HG02571 (cell line): Measurements from ENCODE around the gene TMEM120B.

Experiments
- ATAC-seq: cut with Tn5 transposase; IDR thresholded peaks from one replicate; pipeline ENCODE4 v1.9.1; 2021; ENCODE audit warnings: mild to moderate bottlenecking, moderate library complexity; ENCODE audit not compliant: unreplicated experiment

The TMEM120B gene

DNA sequence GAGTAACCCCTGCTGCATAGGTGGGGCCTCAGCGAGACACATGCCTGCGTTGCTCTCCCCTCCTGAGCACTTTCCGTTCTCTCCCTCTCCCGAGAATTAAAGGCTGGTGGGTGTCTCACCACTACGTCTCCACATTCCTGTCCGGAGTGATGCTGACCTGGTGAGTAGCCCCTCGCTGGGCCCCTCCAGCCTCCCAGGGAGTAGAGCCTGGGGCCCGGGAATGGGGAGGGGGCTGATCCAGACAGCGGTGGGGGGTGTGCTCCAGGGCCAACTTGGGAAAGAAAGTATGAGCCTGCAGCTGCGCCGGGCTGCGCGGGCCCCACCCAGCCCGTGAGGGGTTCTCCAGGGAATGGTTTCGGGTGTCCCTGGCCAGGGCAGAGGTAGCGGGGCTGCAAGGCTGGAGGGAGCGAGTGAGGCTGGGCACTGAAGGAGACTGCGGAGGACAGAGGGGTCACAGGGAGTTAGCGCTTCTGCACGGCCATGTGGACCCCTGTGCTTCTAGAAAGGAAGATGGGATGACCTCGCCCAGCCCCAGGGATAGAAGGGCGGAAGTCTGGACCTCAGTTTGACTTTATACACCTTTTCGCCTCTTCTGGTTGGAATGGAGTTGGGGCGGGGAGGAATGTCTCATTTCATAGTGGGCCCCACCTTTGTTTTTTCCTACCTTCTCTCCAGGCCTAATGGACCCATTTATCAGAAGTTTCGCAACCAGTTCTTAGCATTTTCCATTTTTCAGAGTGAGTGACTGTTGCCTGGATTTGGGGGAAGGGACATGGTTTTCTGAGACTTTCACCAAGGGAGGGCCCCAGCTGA lies 58.5 kb downstream of the TMEM120B start:
- no peak for ATAC-seq

DNA sequence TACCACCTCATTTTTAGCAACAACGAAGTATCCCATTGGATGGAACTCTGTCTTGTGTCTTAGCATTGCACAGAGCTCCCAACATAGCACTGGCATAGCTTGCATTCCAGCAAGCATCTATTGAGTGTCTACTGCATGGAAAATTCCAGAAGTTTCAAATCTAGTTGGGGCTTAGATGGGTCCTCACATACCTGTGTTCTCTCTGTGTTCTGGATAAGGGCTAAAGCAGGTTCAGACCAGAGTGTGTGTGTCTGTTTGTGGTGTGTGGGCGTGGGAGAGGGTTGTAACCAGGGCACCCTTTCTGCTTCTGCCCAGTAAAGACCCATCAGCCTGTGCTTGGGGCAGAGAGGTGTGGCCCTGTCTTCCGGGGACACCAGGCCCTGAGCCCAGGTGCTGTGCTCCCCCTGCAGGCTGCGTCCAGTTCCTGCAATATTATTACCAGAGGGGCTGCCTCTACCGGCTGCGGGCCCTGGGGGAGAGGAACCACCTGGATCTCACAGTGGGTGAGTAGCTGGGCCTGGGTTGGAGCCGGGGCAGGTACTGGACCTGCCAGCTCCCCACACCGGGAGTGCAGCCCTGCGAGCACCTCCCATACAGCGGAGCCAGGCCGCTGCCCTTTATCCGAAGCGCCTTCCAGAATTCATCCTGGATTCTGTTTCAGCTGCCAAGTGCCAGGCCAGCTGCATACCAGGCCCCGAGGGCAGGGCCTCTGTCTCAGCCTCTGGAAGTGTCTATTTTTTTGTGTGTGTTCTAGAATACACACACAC lies 60.6 kb downstream of the TMEM120B start:
- ATAC-seq: peak; percentile 53

DNA sequence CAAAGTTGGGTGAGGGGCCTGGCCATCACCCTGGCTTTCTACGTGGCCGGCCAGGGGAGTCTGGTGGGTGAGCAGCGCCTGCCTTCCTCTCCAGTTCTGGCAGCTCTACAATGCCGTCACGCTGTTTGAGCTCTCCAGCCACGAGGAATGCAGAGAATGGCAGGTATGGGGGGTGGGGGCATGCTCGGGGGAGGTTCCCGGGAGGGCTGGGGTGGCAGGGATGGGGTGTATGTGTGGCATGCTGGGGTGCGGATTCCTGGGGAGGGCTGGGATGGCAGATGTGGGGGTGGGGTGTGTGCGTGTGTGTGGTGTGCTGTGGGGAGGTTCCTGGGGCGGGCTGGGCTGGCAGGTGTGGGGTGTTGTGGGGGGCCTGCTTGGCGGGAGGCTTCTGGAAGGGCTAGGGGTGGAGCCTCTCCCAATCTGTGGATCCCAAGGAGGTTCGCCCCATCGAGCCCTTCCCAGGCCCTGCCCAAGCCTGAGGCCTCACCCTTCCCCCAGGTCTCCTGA lies 62.5 kb downstream of the TMEM120B start:
- no peak for ATAC-seq

- no peak for ATAC-seq
Observed at GRCh38 chr12:121775501-121775900, 62.9 kb downstream of the TMEM120B start.

- ATAC-seq: no peak
Observed at GRCh38 chr12:121776190-121777098, 63.9 kb downstream of the TMEM120B start.

GRCh38 chr12:121778567-121779421 lies 66.2 kb downstream of the TMEM120B start:
- no peak for ATAC-seq

GRCh38 chr12:121779422-121779895 lies 66.9 kb downstream of the TMEM120B start:
- no peak for ATAC-seq

GRCh38 chr12:121780429-121780828 lies 67.9 kb downstream of the TMEM120B start:
- ATAC-seq: no peak

- ATAC-seq: no peak
Observed at GRCh38 chr12:121781484-121781997, 69.0 kb downstream of the TMEM120B start.

GRCh38 chr12:121781998-121782979 lies 69.7 kb downstream of the TMEM120B start:
- peak; percentile 53 for ATAC-seq

DNA sequence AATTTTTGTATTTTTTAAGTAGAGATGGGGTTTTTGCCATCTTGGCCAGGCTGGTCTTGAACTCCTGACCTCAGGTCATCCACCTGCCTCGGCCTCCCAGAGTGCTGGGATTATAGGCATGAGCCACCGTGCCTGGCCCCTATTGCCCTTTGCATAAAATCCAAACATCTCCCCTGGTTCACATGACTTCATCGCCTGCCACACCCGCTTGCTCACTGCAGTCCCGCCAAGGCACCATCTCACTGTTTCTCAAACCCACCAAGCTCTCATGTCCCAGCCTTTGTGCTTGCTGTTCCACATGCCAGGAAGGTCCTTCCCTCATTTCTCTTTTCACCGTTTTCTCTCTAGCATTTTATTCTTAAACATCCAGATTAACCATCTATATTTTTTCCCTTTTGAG lies 71.2 kb downstream of the TMEM120B start:
- no peak for ATAC-seq

DNA sequence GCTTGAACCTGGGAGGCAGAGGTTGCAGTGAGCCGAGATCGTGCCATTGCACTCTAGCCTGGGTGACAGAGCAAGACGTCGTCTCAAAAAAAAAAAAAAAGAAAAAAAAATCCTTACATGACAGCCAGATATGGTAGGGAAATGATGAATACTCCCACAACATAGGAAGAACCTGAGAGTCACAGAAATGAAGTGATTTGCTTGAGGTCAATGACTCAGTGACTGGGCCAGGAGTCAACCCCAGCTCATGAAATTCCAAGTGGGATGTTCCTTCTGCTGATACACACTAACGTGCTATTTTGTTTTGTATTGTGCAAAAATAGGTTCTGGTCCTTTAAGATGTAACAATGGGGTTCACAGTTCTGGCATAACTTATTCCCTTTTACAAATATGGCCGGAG lies 71.9 kb downstream of the TMEM120B start:
- no peak for ATAC-seq

DNA sequence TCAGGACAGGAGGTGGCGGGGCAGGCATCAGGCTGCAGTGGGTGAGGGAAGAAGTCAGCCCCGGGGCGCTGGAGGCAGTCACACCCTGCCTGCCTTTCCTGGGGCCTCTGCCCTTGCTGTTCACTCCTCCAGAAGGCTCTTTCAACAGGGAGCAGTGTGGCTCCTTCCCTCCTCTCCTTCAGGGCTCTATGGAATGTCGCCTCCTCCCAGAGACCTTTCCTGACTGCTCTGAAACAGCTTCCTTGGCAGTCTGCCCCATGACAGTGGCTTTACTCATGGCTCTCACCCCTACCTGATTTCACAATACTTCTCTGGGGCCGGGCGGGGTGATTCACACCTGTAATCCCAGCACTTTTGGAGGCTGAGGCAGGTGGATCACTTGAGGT lies 73.9 kb downstream of the TMEM120B start:
- ATAC-seq: no peak

GRCh38 chr12:121787063-121788025 lies 74.8 kb downstream of the TMEM120B start:
- no peak for ATAC-seq

GRCh38 chr12:121788176-121788818 lies 75.7 kb downstream of the TMEM120B start:
- no peak for ATAC-seq

DNA sequence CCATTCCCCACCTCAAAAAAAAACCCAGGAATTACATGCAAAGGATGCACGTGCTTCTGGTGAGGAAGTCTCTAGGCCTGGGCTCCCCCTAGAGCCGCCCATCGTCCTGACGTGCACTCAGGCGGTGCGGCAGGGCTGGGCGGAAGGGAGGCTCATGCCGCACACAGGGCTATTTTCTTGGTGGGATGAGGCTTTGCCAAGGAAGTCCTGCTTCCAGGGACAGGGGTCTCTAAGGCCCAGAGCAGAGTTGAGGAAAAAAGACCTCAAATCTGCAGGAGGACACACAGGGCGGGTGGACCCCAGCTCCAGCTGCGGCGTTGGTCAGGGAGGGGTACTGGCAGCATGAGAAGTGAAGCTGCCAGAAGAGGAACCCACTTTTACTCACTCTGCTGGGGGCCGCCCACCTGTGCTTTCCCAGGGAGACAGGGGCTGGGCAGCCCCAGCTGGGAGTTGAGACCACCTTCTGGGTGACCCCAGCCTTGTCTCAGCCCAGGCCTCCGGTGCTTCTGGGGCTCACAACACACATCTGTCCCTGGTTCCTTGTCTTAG lies 76.8 kb downstream of the TMEM120B start:
- ATAC-seq: no peak
